OCI-LY7 (cell line): ENCODE data around the gene NRBF2.

Source experiments
- EZH2phosphoT487 ChIP-seq: fragments of 200-600 bp; sonication (generic); IDR thresholded peaks from 2 replicates; pipeline ENCODE4 v1.6.1; 2018; ENCODE audit warnings: low read depth, borderline replicate concordance, mild to moderate bottlenecking, mixed run types, antibody characterized with exemption, low read length, moderate library complexity, mixed read lengths
- TF ChIP-seq, protein P1 (sequence below): fragments of 200-600 bp; sonication (generic); conservative IDR thresholded peaks from 2 replicates; pipeline ENCODE4 v1.5.1; 2014; ENCODE audit warnings: mild to moderate bottlenecking, antibody characterized with exemption, low read length, moderate library complexity, mixed read lengths

GRCh38 chr10:63155388-63156020, 22.4 kb downstream of the NRBF2 start:
- TF ChIP-seq, protein P1, sequence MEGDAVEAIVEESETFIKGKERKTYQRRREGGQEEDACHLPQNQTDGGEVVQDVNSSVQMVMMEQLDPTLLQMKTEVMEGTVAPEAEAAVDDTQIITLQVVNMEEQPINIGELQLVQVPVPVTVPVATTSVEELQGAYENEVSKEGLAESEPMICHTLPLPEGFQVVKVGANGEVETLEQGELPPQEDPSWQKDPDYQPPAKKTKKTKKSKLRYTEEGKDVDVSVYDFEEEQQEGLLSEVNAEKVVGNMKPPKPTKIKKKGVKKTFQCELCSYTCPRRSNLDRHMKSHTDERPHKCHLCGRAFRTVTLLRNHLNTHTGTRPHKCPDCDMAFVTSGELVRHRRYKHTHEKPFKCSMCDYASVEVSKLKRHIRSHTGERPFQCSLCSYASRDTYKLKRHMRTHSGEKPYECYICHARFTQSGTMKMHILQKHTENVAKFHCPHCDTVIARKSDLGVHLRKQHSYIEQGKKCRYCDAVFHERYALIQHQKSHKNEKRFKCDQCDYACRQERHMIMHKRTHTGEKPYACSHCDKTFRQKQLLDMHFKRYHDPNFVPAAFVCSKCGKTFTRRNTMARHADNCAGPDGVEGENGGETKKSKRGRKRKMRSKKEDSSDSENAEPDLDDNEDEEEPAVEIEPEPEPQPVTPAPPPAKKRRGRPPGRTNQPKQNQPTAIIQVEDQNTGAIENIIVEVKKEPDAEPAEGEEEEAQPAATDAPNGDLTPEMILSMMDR, result no peak
- no peak for TF ChIP-seq EZH2phosphoT487
